GM18870 (cell line): ENCODE measurements around the gene RBBP5.

Experiments used
- ATAC-seq: cut with Tn5 transposase; IDR thresholded peaks from one replicate; pipeline ENCODE4 v1.9.1; 2021; ENCODE audit warnings: moderate library complexity; ENCODE audit not compliant: unreplicated experiment

RBBP5 gene

DNA sequence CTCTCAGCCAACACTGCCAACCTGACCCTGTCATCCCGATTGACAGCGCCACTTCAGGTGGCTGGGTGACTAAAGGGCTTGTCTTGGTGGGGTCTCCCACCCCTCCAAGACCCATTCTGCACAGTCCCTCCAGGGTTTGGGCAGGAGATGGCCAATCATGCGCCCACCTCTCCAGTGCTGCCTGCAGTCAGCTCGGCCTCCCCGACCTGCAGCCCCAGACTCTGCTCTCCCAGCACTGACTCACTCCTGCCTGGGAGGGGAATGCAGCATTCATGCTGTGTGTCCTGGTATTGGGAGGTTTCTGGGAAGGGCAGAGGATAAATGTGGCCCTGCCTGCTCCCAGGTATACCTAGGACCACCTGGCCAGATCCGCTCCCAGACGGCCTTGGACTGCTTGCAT lies 47.3 kb downstream of the RBBP5 start:
- ATAC-seq = no peak

DNA sequence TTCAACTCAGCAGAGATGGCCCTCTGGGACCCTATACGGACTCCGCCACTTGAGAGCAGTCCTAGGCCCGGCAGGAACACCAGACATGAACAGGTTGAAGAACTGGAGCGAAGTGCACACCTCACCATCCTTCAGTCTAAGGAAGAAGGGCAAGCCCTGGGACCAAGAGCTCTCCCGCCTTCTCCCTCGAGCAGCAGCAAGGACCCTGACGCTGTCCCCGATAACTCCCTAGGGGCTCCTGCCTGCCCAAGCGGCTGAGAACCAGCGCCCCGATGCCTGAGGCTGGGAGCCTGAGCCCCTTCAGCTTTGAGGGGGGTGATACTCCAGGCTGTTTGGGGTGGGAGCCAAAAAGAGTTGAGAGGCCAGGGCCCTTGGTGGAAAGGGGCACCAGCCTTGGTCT lies 47.7 kb downstream of the RBBP5 start:
- ATAC-seq = no peak

DNA sequence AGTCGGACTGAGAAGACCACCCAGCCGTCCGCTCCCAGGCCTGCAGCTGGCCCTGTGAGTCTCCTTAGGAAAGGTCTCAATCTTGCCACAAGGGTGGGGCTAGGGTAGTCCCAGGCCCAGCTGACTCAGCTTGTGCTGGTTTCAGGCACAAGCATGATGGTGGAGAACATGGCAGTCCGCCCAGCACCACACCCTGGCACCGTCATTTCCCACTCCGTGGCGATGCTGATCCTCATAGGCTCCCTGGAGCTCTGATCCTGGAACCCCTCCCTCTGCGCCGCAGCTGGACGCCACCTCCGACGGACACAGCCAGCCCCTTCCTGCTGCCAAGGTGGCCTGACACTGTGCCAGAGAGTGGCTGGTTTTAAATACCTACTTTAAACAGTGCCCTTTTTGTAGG lies 48.3 kb downstream of the RBBP5 start:
- ATAC-seq = no peak

DNA sequence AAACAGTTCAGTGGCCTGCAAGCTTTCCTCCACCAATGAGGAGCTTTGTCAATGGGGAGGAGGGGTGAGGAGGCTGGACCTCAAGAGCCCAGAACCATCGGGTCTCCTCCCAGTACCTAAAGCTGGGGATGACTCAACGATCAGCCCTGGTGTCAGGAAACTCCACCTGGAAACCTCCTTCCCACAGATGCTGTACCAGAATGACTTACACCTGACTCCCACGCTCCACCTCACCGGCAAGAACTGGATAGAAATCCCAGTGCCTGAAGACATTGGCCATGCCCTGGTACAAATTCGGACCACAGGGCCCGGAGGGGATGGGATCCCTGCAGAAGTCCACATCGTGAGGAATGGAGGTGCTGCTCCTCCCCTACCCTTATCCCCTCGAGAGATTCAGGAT lies 48.9 kb downstream of the RBBP5 start:
- ATAC-seq = no peak

DNA sequence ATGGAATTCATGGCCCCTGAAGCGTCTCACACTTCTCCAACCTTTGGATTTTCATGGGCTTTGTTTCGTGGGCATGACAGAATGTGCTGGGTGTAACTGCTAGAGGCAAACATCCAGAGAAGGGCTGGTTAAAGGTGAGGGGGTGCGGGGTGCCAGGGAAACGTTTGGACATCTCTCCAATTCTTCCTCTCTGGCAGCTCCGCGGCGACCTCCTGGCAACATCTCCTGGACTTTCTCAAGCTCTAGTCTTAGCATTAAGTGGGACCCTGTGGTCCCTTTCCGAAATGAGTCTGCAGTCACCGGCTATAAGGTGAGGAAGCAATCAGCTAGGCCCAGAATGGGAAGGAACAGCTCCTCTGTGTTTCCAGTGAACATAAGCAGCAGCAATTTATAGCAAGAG lies 49.5 kb downstream of the RBBP5 start:
- ATAC-seq = no peak

DNA sequence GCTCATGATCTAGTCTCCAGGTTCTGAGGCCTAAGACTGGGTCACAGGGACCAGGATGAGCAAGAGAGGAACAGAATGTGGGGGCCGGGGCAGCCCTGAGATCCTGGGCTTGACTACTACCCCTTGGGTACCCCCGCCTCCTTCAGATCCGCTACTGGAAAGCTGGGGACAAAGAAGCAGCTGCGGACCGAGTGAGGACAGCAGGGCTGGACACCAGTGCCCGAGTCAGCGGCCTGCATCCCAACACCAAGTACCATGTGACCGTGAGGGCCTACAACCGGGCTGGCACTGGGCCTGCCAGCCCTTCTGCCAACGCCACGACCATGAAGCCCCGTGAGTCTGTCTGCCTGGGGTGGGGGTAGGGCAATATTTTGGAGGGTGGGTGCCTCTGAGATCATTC lies 50.0 kb downstream of the RBBP5 start:
- ATAC-seq = no peak

DNA sequence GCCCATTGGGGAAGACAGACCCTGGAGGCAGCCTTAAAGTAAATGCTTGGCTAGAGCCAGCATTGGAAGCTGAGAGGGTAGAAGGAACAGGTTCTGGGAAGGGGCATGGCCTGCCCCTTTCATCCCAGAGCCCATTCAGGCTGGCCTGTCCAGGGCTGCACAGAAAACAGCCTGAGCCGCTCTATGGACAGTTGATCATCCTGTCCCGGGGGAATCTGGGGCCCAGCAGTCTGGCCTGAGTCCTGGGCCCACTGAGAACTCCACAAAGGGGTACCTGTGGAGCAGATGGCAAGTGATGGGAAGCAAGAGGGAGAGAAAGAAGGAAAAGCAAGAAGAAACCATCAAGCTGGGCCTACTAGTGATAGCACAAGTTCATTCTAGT lies 50.8 kb downstream of the RBBP5 start:
- no peak for ATAC-seq

DNA sequence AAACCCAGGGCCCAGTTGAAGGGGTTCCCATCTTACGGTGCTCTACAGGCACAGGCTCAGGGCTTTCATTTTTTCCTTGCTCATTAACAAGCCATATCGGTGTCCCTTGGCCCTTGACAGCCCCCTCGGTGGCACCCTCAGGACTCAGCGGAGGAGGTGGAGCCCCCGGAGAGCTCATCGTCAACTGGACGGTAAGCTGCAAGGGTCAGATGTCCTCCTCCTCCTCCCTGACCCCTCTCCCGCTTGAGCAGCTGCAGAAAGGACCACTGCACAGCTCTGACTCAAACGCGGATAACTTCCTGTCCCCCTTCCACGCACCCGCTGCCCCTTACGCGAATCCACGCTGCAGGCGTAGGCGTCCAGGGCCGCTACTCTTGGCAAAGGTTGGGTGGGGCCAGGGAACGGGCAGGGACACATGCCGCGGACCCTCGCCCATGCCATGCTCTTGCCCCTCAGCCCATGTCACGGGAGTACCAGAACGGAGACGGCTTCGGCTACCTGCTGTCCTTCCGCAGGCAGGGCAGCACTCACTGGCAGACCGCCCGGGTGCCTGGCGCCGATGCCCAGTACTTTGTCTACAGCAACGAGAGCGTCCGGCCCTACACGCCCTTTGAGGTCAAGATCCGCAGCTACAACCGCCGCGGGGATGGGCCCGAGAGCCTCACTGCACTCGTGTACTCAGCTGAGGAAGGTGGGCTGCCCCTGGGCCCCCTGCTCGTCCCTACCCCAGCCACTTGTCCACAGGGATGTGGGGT lies 52.2 kb downstream of the RBBP5 start:
- no peak for ATAC-seq

DNA sequence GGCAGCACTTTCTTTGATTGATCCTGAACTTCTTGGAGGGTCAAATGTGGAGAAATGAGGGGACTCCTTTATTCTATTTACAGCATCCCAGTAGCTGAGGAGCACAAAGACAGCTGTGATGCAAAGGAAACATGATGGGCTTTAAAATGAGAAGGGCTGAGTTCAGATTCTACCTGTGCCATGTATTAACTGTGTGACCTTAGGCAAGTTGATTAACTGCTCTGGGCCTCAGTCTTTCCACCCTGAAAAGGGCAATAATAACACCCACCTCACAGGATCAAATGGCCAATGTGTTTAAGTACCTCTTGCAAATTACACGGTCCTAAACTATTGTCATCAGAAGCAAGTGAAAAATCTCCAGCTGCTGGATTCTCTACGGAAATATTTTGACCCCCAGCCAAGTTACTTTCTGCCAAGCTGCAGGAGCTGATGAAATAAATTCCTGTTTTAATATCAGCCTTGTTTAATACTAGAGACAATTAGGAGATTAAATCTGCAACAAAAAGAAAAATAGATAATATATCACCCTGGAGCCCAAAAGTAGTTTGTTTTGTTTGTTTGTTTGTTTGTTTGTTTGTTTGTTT lies 53.2 kb downstream of the RBBP5 start:
- ATAC-seq = no peak

DNA sequence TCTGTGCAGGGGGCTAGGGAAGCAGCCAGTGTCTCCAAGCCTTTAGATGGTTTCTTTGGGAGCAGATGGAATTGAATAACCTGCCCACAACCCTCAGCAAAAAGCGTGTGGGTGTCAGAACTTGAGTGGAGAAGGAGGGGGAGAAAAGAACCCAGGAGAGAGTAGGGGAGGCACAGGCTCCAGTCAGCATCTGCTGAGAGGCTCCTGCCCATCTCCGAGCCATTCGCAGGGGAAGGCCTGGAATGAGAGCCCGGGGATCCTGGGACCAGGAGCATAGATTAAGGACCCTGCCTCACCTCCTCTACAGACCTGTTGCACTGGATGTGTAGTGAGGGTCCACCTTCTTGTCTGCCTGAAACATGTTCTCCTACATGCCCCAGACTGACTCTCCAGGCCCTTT lies 53.8 kb downstream of the RBBP5 start:
- no peak for ATAC-seq

DNA sequence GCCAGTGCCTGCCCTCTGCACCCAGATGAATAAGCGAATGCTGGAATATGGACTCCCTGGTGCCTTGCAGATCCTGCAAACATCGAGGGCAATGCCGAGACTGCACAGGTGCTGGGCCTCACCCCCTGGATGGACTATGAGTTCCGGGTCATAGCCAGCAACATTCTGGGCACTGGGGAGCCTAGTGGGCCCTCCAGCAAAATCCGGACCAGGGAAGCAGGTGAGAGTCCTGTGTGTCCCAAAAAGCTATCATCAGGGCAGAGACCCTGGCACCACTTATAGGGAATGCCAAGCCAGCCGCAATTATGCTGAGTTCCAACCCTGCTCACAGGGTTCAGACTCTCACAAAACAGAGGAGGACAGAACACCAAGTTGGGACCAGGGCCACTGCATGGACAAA lies 54.7 kb downstream of the RBBP5 start:
- no peak for ATAC-seq

DNA sequence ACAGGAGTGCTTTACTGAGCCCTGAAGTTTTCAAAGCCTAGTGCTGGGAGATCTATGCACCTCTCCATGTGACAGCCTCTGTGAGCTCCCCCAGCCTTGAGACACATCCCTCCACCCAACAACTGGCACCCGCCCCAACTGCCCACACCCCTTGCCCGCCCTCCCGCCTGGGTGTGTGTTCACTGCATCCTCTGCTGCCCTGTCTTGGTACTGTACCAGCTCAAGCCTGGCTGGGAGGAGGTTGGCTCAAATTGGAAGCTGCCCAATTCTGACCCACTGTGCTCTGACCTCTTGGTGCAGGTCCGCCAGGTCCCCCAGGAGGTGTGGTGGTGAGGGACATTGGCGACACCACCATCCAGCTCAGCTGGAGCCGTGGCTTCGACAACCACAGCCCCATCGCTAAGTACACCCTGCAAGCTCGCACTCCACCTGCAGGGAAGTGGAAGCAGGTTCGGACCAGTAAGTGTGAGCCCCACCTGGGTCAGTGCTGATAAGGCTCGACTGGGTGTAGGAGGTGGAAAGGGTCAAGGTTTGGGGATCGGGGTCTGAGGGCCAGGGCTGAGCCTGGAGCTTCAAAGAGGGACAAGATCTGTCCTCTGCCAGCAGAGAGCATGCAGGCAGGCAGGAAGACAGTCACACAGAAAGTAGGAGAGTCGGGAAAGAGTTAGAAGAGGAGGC lies 55.5 kb downstream of the RBBP5 start:
- no peak for ATAC-seq

DNA sequence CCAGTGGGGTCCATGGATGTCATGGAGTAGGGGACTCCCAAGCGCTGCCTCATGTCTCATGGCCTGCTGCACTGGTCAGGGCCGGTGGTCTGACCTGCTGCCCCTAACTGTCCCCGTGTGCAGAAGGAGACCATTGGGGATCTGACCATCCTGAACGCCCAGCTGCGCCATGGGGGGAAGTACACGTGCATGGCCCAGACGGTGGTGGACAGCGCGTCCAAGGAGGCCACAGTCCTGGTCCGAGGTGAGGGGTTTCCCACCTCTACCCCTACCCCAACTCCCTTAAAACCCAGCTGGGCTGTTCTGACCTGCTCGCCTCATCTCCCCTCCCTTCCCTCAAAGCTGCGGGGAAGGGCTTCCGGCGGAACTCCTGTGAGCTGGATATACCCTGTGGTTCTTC lies 56.1 kb downstream of the RBBP5 start:
- no peak for ATAC-seq

DNA sequence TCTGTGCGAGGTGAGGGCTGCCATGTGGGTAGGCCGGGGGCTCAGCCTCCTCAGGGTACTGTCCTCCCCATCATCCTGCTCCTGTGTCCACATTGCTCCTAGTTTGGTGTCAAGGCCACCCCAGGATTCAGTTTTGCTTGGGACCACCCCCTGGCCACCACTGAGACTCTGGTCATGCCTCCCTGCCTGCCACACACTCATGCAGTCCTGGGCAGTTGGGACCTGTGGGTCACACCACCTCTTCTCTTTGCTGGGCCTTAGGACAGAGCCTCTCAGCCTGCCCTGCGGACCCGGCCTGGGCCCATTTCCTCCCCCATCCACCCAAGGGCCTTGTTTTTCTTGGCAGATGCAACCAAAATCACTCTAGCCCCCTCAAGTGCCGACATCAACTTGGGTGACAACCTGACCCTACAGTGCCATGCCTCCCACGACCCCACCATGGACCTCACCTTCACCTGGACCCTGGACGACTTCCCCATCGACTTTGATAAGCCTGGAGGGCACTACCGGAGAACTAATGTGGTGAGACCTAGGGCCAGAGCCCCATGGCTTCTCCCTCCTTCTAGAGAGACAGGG lies 56.9 kb downstream of the RBBP5 start:
- no peak for ATAC-seq

DNA sequence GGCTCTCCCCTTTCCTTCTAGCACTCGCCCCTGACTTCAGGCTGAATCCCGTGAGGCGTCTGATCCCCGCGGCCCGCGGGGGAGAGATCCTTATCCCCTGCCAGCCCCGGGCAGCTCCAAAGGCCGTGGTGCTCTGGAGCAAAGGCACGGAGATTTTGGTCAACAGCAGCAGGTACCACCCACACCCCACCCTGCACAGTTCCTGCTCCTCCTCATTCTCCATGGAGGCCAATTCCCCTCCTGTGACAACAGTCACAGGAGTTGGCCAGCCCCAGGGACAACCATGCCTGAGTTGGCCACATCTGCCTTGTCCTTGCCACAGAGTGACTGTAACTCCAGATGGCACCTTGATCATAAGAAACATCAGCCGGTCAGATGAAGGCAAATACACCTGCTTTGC lies 57.5 kb downstream of the RBBP5 start:
- no peak for ATAC-seq

DNA sequence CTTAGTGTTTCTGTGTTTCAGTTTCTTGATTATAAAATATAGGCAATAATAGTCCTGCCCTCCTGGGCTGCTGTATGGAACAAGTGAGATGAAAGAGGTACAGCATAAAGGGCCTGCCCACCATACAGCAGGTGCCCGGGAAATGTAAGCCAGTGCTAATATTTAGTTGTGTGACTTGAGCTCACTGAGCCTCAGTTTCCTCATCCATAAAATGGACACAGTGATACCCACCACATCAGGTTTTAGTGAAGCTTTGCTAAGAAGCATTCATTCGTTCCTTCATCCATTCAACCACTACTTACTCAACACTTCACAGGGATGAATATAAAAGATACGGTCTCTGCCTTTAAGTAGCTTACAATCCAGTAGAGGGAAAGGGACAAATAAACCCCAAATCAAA lies 58.9 kb downstream of the RBBP5 start:
- no peak for ATAC-seq

DNA sequence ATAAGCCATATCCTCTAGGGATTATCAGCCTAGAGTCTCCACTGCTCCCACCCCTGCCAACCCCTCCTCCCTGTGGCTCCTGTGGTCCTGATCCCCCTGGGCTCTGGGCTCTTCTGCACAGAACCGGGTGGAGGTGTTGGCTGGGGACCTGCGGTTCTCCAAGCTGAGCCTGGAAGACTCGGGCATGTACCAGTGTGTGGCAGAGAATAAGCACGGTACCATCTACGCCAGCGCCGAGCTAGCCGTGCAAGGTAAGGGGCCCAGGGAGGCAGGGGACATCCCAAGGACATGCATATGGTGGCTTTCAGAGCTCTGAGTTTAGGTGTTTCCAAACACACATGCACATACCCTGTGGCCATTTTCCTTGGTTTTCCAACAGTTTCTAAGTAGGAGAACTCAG lies 59.5 kb downstream of the RBBP5 start:
- ATAC-seq = no peak

DNA sequence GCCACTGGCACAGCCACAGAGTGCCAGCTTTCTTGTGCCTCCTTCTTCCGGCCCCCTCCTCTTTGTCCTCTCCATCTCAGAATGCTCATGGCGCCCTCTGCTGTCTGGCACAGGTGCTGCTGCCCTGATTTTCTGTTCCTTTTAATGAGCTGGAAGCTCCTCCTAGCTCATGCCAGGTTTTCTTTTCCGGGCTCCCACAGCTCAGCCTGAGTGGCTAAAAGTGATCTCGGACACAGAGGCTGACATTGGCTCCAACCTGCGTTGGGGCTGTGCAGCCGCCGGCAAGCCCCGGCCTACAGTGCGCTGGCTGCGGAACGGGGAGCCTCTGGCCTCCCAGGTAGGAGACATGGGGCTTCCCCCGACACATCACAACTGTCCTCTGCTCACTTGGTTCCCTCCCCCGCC lies 60.1 kb downstream of the RBBP5 start:
- ATAC-seq = no peak

DNA sequence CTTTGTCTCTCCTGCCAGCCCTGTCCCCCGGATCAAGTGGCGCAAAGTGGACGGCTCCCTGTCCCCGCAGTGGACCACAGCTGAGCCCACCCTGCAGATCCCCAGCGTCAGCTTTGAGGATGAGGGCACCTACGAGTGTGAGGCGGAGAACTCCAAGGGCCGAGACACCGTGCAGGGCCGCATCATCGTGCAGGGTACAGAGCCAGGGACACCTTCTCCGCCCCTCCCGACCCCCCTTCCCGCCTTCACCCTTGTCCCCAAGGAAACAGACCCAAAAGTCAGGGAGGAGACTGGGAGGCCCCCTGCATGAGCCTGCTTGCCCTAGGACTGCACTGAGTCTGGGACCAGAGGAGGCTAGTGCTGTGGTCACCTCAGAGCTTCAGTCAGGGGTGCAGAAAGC lies 60.6 kb downstream of the RBBP5 start:
- no peak for ATAC-seq

DNA sequence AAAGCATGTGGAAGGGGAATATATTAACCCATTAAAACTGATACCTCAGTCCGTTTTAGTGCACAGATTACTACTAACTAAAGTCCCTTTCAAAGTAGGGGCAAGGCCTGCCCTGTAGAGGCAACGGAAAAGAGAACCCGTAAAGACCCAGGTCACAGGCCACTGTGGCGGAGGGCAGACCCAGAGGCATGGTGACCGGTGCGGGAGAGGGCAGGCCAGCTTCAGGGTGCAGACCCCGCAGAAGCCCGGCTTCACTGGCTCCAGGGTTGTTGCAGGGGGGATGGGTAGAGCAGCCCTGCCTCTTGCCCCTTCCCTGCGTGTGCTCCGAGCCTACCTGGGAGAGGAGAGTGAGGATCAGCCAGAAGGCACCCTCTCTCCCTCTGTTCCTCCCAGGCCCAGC lies 61.0 kb downstream of the RBBP5 start:
- no peak for ATAC-seq

DNA sequence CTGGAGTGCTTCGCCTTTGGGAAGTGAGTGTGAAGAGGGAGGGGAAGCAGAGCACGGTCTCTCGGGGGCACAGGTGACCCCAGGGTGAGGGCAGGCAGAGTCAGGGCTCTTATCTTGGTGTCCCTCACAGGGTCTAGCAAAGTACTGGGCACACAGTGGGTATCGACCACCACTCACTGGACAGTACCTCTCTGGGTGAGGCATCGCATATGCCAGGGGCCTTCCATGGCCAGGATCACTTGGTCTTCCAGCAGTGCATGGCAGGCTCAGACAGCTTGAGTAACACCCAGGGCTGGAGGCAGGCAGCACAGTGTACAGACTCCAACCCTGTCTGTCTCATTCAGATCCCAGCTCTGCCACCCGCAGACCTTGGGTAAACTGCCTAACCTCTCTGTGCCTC lies 62.1 kb downstream of the RBBP5 start:
- no peak for ATAC-seq

DNA sequence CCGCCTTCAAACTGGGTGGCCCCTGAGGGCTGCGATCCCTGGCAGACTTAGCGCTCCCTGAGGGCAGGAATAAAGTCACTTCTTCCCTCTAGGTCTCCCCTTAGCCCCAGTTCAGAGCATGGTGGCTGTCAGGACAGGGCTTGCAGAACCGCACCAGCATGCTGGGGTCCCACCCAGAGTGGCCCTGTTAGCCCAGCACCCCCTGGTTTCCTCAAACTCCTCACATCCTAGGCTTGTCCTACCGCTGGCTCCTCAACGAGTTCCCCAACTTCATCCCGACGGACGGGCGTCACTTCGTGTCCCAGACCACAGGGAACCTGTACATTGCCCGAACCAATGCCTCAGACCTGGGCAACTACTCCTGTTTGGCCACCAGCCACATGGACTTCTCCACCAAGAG lies 62.9 kb downstream of the RBBP5 start:
- ATAC-seq = no peak
